ENCODE results near the gene LRMDA. TPM values are rescaled to one million over a fixed set of nuclear protein-coding genes. Genes with fewer than 3 reads are reported as not detected.

Gene LRMDA
- total and polyA plus RNA-seq, 2 of the 13 experiments (the other 11 are each of a cell fraction or from before 2014, with no cell fraction given): 13.4 to 22.0 TPM

DNA sequence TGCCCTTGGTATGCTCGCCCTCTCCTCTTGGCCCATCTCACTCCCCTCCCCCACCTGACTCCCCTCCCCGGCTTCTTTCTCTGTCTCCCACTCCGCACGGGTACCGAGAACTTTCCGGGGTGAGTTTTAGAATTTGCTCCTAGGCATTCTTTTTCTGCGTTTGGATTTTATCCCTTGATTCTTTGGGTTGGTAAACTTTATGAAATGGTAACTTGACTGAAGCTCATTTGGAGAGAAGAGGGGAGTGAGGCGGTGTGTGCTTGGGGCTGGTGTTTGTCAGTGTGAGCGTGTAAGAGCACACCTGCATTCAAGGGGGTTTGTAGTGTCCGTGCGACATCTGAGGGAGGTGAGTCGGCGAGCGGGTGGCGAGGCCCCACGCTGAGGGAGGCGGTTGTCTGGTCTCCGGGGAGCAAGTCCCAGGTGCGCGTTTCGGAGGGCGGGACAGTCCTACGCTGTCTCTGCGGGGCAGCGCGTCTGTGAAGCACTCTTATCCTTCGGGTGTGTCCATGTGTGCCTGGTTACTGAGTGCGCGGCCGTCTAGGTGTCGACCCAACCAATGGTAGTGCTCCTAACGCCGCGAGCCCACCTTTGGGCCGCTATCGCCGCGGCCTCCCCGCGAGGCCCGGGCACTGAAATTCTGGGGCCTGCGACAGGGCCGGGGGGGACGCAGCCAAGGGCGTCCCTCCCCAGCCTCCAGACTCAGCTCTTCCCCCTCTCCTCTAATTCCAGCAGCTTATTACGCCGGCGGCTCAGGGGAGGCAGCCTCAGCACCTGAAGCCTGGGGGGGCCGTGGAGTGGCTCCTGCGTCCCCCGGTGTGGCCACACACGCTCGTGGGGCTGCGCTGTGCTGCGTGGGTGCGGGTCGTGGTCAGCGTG is 27.2 kb upstream of the LRMDA start (continued):
- TF ChIP-seq ZFP90 (CRISPR knock-in tag; IDR thresholded peaks at IDR 0.05; ENCODE audit: borderline replicate concordance): peak; percentile 44
- peak; percentile 58 for TF ChIP-seq ZFX (CRISPR knock-in tag; IDR thresholded peaks at IDR 0.05; ENCODE audit: low read depth)
- no peak for TF ChIP-seq KDM1A (CRISPR knock-in tag; IDR thresholded peaks at IDR 0.05)
- TF ChIP-seq, protein P1, sequence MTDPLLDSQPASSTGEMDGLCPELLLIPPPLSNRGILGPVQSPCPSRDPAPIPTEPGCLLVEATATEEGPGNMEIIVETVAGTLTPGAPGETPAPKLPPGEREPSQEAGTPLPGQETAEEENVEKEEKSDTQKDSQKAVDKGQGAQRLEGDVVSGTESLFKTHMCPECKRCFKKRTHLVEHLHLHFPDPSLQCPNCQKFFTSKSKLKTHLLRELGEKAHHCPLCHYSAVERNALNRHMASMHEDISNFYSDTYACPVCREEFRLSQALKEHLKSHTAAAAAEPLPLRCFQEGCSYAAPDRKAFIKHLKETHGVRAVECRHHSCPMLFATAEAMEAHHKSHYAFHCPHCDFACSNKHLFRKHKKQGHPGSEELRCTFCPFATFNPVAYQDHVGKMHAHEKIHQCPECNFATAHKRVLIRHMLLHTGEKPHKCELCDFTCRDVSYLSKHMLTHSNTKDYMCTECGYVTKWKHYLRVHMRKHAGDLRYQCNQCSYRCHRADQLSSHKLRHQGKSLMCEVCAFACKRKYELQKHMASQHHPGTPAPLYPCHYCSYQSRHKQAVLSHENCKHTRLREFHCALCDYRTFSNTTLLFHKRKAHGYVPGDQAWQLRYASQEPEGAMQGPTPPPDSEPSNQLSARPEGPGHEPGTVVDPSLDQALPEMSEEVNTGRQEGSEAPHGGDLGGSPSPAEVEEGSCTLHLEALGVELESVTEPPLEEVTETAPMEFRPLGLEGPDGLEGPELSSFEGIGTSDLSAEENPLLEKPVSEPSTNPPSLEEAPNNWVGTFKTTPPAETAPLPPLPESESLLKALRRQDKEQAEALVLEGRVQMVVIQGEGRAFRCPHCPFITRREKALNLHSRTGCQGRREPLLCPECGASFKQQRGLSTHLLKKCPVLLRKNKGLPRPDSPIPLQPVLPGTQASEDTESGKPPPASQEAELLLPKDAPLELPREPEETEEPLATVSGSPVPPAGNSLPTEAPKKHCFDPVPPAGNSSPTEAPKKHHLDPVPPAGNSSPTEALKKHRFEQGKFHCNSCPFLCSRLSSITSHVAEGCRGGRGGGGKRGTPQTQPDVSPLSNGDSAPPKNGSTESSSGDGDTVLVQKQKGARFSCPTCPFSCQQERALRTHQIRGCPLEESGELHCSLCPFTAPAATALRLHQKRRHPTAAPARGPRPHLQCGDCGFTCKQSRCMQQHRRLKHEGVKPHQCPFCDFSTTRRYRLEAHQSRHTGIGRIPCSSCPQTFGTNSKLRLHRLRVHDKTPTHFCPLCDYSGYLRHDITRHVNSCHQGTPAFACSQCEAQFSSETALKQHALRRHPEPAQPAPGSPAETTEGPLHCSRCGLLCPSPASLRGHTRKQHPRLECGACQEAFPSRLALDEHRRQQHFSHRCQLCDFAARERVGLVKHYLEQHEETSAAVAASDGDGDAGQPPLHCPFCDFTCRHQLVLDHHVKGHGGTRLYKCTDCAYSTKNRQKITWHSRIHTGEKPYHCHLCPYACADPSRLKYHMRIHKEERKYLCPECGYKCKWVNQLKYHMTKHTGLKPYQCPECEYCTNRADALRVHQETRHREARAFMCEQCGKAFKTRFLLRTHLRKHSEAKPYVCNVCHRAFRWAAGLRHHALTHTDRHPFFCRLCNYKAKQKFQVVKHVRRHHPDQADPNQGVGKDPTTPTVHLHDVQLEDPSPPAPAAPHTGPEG (CRISPR knock-in tag; IDR thresholded peaks at IDR 0.05): peak; percentile 45; the same call in 1 of the 2 replicates
- no peak for TF ChIP-seq CBX1 (IDR thresholded peaks at IDR 0.05; ENCODE audit: low read depth)
- TF ChIP-seq KDM5B (CRISPR knock-in tag; IDR thresholded peaks at IDR 0.05; ENCODE audit: borderline replicate concordance): peak; percentile 18; the same call in 1 of the 2 replicates
- TF ChIP-seq ZNF629 (CRISPR knock-in tag; conservative IDR thresholded peaks at IDR 0.05): no peak
- TF ChIP-seq ZNF124 (CRISPR knock-in tag; IDR thresholded peaks at IDR 0.05): no peak
- TF ChIP-seq, protein P2, sequence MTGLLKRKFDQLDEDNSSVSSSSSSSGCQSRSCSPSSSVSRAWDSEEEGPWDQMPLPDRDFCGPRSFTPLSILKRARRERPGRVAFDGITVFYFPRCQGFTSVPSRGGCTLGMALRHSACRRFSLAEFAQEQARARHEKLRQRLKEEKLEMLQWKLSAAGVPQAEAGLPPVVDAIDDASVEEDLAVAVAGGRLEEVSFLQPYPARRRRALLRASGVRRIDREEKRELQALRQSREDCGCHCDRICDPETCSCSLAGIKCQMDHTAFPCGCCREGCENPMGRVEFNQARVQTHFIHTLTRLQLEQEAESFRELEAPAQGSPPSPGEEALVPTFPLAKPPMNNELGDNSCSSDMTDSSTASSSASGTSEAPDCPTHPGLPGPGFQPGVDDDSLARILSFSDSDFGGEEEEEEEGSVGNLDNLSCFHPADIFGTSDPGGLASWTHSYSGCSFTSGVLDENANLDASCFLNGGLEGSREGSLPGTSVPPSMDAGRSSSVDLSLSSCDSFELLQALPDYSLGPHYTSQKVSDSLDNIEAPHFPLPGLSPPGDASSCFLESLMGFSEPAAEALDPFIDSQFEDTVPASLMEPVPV (CRISPR knock-in tag; IDR thresholded peaks at IDR 0.05): peak; percentile 27; the same call in 1 of the 2 replicates
- 0 out of 2 replicates have a peak, but pooled peaks have one; percentile 34 for TF ChIP-seq NR1H2 (CRISPR knock-in tag; IDR thresholded peaks at IDR 0.05; ENCODE audit: borderline replicate concordance, low read depth)
- no peak for TF ChIP-seq RXRB (CRISPR knock-in tag; IDR thresholded peaks at IDR 0.05; ENCODE audit: borderline replicate concordance)
- TF ChIP-seq SP5 (CRISPR knock-in tag; IDR thresholded peaks at IDR 0.05; ENCODE audit: borderline replicate concordance, low read depth): no peak
- TF ChIP-seq, protein P3, sequence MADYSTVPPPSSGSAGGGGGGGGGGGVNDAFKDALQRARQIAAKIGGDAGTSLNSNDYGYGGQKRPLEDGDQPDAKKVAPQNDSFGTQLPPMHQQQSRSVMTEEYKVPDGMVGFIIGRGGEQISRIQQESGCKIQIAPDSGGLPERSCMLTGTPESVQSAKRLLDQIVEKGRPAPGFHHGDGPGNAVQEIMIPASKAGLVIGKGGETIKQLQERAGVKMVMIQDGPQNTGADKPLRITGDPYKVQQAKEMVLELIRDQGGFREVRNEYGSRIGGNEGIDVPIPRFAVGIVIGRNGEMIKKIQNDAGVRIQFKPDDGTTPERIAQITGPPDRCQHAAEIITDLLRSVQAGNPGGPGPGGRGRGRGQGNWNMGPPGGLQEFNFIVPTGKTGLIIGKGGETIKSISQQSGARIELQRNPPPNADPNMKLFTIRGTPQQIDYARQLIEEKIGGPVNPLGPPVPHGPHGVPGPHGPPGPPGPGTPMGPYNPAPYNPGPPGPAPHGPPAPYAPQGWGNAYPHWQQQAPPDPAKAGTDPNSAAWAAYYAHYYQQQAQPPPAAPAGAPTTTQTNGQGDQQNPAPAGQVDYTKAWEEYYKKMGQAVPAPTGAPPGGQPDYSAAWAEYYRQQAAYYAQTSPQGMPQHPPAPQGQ (CRISPR knock-in tag; IDR thresholded peaks at IDR 0.05; ENCODE audit: borderline replicate concordance): no peak
- TF ChIP-seq, protein P4, sequence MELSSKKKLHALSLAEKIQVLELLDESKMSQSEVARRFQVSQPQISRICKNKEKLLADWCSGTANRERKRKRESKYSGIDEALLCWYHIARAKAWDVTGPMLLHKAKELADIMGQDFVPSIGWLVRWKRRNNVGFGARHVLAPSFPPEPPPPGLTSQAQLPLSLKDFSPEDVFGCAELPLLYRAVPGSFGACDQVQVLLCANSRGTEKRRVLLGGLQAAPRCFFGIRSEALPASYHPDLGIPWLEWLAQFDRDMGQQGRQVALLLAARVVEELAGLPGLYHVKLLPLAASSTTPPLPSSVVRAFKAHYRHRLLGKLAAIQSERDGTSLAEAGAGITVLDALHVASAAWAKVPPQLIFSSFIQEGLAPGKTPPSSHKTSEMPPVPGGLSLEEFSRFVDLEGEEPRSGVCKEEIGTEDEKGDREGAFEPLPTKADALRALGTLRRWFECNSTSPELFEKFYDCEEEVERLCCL (CRISPR knock-in tag; IDR thresholded peaks at IDR 0.05; ENCODE audit: borderline replicate concordance): no peak
- TF ChIP-seq, protein P5, sequence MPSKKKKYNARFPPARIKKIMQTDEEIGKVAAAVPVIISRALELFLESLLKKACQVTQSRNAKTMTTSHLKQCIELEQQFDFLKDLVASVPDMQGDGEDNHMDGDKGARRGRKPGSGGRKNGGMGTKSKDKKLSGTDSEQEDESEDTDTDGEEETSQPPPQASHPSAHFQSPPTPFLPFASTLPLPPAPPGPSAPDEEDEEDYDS (CRISPR knock-in tag; IDR thresholded peaks at IDR 0.05): 0 out of 2 replicates have a peak, but pooled peaks have one; percentile 18

All from HepG2 (cell line).